GOT3 (cell line): Measurements from ENCODE around the gene CPN1.

Experiments
- DNase-seq: peaks from one replicate; lab custom pipeline; 2025; ENCODE audit warnings: mixed read lengths; lab: John Stamatoyannopoulos, UW

The CPN1 gene

DNA sequence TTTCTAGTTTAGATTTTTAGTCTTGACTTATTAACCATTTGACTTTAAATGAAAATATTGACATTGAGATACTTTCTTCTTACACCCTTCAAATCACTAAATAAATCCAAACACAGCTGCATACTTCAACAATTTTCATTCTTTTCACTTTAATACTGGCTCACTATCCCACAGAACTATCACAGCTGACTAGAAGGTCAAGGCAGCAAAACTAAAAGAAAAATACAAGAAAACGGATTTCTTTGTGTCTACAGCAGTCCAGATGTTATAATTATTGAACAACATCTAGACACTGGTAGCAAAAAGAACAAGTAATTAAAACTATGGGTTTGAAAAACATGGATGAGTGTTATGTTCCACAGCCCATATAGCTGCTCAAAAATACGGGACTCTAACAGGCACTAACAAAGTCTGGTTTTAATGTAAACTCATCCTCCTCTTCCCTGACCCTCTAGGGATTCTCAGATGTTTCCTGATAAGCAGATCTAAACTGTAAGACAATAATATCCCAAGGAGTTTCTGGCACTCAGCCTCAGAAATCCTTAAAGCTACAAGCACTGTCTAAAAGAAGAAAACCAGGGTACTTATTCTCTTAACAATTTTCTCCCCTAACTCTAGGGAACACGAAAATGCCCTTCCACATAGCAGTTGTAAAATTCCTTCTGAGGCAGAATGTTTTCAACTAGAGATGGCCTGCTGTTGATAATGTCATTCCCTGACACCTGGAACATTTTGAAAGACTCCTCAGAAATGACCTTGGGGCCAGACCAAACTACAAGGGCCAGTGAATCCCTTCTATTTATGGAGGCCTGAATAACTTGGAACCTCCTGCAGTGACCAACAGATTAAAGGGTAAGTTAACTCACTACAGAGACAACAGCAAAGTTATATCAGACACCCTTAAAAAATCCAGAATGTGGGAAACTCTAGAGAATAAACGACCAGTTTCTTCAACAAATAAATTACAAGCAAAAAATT is 84.7 kb downstream of the CPN1 start:
- no peak for DNase-seq

DNA sequence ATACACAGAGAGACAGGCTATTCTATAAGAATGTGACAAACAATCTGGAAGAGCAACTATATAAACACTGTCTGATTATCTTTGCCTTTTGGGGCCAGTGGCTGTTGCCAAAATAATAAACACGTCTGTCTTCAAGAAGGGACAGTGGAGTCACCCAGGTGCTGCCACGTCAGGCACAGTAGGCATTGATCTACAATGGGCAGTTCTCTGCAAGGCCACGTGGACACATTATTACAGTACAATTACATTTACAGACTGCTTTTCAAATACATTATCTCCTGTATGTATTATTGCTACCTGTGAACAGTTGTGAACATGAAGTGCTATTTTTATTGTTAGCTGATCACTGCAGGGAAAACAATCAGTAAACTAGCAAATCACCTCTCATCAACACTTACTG is 86.0 kb downstream of the CPN1 start:
- no peak for DNase-seq

GRCh38 chr10:99995269-99995668 is 86.4 kb downstream of the CPN1 start:
- DNase-seq, result no peak

- DNase-seq, result no peak
Measured at GRCh38 chr10:99994801-99995200, 86.9 kb downstream of the CPN1 start.

- no peak for DNase-seq
Measured at GRCh38 chr10:99993701-99994689, 87.7 kb downstream of the CPN1 start.
